Transverse colon (tissue), 3 donors: ENCODE results near the gene PDE4B.

Experiments
- EP300 ChIP-seq: sonication (generic); formaldehyde crosslinking; IDR thresholded peaks from one replicate; pipeline ENCODE4 v1.6.1; 2017; ENCODE audit warnings: antibody characterized with exemption, low read depth
- TF ChIP-seq, protein P1 (sequence below), 5 experiments: fragments of 200-600 bp in 3 of 5; fragments of 450-650 bp in 2 of 5; sonication (generic) in 3 of 5; IDR thresholded peaks; 1 replicate in 2 of 5; 2 replicates in 3 of 5; pipeline ENCODE4 v1.5.1; 2016 to 2017; ENCODE audit warnings: antibody characterized with exemption in 5 of 5, inconsistent platforms in 3 of 5, mild to moderate bottlenecking in 2 of 5, moderate library complexity in 1 of 5

DNA sequence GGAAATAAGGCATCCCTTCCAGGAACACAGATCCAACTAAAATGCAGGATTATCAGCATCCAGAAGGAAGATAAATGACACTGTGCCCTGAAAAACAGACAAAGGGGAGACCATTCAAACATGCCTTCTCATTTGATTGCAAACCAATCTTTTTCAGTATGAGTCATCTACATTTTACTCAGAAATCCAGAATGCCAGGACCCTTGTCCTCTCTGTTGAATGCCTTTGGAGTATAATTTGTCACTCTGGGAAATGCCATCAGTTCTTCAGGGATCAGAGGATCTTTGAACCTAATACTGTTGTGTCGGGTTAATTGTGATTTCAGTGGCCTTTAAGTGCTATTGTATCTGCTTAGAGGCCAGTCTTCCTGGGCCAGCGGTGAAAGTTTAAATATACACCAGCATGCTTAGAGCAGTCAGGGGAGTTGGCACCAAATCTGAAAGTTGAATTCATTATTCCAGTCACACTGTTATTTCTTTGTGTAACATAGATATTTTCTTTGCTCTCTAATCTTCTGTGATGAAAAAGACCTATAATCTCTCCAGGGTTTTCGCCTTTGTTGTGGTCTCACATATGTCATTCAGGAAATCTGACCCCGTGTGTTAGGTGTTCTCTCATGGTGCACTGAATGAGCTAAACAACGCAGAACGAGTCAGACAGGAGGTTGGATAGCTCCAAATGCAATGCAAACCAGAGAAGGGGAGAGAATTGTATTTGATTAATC is 376.4 kb downstream of the PDE4B start:
- TF ChIP-seq, protein P1, sequence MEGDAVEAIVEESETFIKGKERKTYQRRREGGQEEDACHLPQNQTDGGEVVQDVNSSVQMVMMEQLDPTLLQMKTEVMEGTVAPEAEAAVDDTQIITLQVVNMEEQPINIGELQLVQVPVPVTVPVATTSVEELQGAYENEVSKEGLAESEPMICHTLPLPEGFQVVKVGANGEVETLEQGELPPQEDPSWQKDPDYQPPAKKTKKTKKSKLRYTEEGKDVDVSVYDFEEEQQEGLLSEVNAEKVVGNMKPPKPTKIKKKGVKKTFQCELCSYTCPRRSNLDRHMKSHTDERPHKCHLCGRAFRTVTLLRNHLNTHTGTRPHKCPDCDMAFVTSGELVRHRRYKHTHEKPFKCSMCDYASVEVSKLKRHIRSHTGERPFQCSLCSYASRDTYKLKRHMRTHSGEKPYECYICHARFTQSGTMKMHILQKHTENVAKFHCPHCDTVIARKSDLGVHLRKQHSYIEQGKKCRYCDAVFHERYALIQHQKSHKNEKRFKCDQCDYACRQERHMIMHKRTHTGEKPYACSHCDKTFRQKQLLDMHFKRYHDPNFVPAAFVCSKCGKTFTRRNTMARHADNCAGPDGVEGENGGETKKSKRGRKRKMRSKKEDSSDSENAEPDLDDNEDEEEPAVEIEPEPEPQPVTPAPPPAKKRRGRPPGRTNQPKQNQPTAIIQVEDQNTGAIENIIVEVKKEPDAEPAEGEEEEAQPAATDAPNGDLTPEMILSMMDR (IDR thresholded peaks at IDR 0.05) = no peak
- no peak for TF ChIP-seq EP300
